Hepatocyte (in vitro differentiated cells): ENCODE data around the gene CEACAM7.

Experiments used
- EZH2 ChIP-seq: fragments of 200-600 bp; sonication (generic); IDR thresholded peaks from 2 replicates; pipeline ENCODE4 v1.6.1; 2016; ENCODE audit warnings: antibody characterized with exemption, mild to moderate bottlenecking, borderline replicate concordance
- EZH2phosphoT487 ChIP-seq: fragments of 200-600 bp; sonication (generic); IDR thresholded peaks from one replicate; pipeline ENCODE4 v1.6.1; 2018; ENCODE audit warnings: antibody characterized with exemption, mild to moderate bottlenecking, low read depth, moderate library complexity; ENCODE audit not compliant: unreplicated experiment, severe bottlenecking
- TF ChIP-seq, protein P1 (sequence below): fragments of 200-600 bp; sonication (generic); IDR thresholded peaks from 2 replicates; pipeline ENCODE4 v1.5.1; 2016; ENCODE audit warnings: antibody characterized with exemption, mild to moderate bottlenecking; ENCODE audit not compliant: poor library complexity

DNA sequence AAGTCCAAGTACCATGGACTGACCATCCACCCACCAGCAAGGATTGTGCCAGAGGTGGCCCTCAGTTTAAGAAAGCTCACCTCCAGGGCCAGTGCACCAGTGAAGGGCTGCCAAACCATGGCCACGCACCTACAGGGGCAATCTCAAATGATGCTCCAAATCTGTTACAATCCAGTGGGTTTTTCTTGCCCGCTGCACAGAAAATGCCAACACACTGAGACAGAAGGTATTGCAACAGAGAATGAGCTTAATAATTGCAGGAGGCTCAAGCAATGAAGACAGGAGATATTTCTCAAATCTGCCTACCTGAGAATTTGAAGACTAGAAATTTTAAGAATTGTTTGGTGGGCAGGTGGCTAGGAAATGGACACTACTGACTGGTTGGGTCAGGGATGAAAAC, 22.0 kb downstream of the CEACAM7 start:
- TF ChIP-seq EZH2phosphoT487 (no peak), EZH2 (no peak)
- TF ChIP-seq, protein P1, sequence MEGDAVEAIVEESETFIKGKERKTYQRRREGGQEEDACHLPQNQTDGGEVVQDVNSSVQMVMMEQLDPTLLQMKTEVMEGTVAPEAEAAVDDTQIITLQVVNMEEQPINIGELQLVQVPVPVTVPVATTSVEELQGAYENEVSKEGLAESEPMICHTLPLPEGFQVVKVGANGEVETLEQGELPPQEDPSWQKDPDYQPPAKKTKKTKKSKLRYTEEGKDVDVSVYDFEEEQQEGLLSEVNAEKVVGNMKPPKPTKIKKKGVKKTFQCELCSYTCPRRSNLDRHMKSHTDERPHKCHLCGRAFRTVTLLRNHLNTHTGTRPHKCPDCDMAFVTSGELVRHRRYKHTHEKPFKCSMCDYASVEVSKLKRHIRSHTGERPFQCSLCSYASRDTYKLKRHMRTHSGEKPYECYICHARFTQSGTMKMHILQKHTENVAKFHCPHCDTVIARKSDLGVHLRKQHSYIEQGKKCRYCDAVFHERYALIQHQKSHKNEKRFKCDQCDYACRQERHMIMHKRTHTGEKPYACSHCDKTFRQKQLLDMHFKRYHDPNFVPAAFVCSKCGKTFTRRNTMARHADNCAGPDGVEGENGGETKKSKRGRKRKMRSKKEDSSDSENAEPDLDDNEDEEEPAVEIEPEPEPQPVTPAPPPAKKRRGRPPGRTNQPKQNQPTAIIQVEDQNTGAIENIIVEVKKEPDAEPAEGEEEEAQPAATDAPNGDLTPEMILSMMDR: no peak
